GM21723 (cell line): ENCODE data around the gene UGT8.
"Not testable (repeated sequence)": the region's sequence is repeated elsewhere in the genome, so short reads cannot be mapped to it uniquely, and the experiment has no call there.

Experiments used
- ATAC-seq: cut with Tn5 transposase; IDR thresholded peaks from one replicate; pipeline ENCODE4 v1.9.1; 2021; ENCODE audit warnings: mild to moderate bottlenecking, moderate library complexity; ENCODE audit not compliant: unreplicated experiment

The UGT8 gene

GRCh38 chr4:114598191-114599121 lies at the start of gene UGT8:
Gene UGT8, plus strand, starts transcription at chr4:114598807. Its CDS starts 24,074 bp downstream, at chr4:114622881.
- peak; percentile 31 for ATAC-seq

- no peak for ATAC-seq
Measured at GRCh38 chr4:114549638-114550037, 49.0 kb upstream of the UGT8 start.

- no peak for ATAC-seq
Measured at GRCh38 chr4:114558446-114559020, 40.1 kb upstream of the UGT8 start.

GRCh38 chr4:114561590-114561989 lies 37.0 kb upstream of the UGT8 start:
- ATAC-seq, result no peak

- ATAC-seq, result no peak
Measured at GRCh38 chr4:114562176-114562904, 36.3 kb upstream of the UGT8 start.

GRCh38 chr4:114563536-114564315 lies 34.9 kb upstream of the UGT8 start:
- ATAC-seq, result no peak

- ATAC-seq, result no peak
Measured at GRCh38 chr4:114577386-114577785, 21.2 kb upstream of the UGT8 start.

GRCh38 chr4:114582621-114583020 lies 16.0 kb upstream of the UGT8 start:
- ATAC-seq, result no peak

- no peak for ATAC-seq
Measured at GRCh38 chr4:114588305-114588704, 10.3 kb upstream of the UGT8 start.

GRCh38 chr4:114590360-114590759 lies 8.2 kb upstream of the UGT8 start:
- not testable (repeated sequence) for ATAC-seq

GRCh38 chr4:114593526-114593925 lies 5.1 kb upstream of the UGT8 start:
- ATAC-seq, result no peak

- ATAC-seq, result no peak
Measured at GRCh38 chr4:114595207-114595606, 3.4 kb upstream of the UGT8 start.

GRCh38 chr4:114595921-114596320 lies 2.7 kb upstream of the UGT8 start:
- ATAC-seq, result no peak

GRCh38 chr4:114597410-114598115 lies 1.0 kb upstream of the UGT8 start:
- ATAC-seq, result no peak

- ATAC-seq, result no peak
Measured at GRCh38 chr4:114599231-114599902, 760 bp downstream of the UGT8 start.

- ATAC-seq, result no peak
Measured at GRCh38 chr4:114599903-114600552, 1.4 kb downstream of the UGT8 start.

- ATAC-seq, result no peak
Measured at GRCh38 chr4:114600672-114601071, 2.1 kb downstream of the UGT8 start.

- peak; percentile 34 for ATAC-seq
Measured at GRCh38 chr4:114601304-114602052, 2.9 kb downstream of the UGT8 start.
